T-helper 1 cell treated with Interleukin-12 subunit alpha and Interleukin-12 subunit beta and Interleukin-4 antibody, amounts not matched to agents 30 ng/mL and 1 ng/mL, for 36 hours (primary cell): ENCODE measurements around the gene ASIC1. TPM values are rescaled to one million over a fixed set of nuclear protein-coding genes. Genes with fewer than 3 reads are reported as not detected.
"Not testable (repeated sequence)": the region's sequence is repeated elsewhere in the genome, so short reads cannot be mapped to it uniquely, and the experiment has no call there.

Source experiments
- intact Hi-C: fragments of 100-400 bp; cut with micrococcal nuclease; formaldehyde crosslinking; loops from one replicate; pipeline ENCODE4 v1.15.1; 2024
- total RNA-seq: library from RNA; stranded (reverse); gene quantifications from 2 replicates; pipeline ENCODE4 v1.2.3, GENCODE V29; 2022

ASIC1 gene
- 4.6 TPM in 2 replicates for total RNA-seq

- intact Hi-C loops, result loop anchor here (1.0 to 10.0 kb wide), 7 partner anchors 13 to 282 kb away; partner anchors contain the start of genes LIMA1, RACGAP1 and SMARCD1
Observed at GRCh38 chr12:50057000-50057841, at the start of gene ASIC1. ASIC1 (plus strand) TSS chr12:50057596; CDS start chr12:50058767, 1,171 bp downstream.

- intact Hi-C loops, result no loop called here
Observed at GRCh38 chr12:50013361-50014147, 43.8 kb upstream of the ASIC1 start.

GRCh38 chr12:50014342-50014741 lies 43.1 kb upstream of the ASIC1 start:
- intact Hi-C loops, result no loop called here

DNA sequence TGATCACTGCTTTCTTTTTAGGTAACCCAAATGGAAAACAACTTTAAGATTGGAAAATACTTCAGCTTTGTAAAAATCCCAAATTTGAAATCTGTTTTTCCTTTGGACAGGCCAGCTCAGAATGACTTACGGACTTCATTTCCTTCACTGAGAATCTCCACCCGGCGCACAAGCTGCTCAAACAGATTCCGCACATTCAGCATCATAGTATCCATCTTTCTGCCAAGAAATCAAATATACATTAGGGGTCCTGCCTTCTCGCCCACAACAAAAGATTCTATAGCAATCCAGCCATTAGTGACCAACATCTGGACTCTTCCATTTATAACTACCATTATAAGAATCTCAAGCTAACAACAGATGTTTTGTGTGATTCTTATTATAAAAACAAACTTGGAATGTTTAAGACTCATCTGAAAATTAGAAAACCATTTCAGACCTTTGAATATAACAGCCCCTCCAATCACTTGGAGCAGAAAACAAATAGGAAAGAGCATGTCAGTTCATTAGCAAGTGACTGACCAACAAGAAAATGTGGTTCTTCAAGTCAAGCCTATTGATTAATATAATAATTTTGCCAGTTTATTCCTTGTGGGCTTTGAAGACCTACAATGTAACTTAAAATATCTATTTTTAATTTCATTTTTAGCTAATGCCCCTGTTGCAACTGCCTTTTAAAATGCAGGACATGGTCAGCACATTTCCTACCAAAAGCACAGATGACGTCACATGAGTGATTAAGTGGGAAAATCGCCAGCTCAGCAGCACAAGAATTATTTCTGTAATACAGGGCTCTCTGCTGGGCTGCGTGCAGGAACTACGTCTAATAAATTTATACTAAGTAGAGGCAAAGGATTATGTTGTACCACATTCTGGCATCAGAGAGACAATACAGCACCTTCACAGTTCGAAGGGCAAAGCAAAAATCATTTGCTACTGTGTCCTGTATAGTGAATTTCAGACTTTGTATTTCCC lies 40.6 kb upstream of the ASIC1 start:
- intact Hi-C loops, result no loop called here

- intact Hi-C loops, result no loop called here
Observed at GRCh38 chr12:50017641-50018040, 39.8 kb upstream of the ASIC1 start.

DNA sequence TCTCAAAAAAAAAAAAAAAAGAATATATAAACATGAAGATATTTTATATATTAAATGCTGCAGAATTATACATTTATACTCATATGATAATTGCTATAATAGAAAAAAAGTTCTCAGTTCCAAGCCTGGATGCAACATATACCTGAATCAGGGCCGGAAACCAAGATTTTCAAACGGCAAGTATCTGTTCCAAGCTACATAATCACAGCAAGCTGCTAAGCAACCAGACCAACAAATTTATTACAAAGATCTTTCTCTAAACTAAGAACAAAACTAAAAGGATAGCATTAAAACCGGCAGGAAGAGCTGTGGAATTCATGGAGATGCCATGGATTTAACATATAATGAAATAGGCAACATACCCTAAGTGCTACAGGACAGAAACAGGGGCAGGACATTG lies 39.2 kb upstream of the ASIC1 start:
- intact Hi-C loops, result no loop called here

- intact Hi-C loops, result no loop called here
Observed at GRCh38 chr12:50018968-50019367, 38.4 kb upstream of the ASIC1 start.

GRCh38 chr12:50019524-50019923 lies 37.9 kb upstream of the ASIC1 start:
- intact Hi-C loops, result no loop called here

DNA sequence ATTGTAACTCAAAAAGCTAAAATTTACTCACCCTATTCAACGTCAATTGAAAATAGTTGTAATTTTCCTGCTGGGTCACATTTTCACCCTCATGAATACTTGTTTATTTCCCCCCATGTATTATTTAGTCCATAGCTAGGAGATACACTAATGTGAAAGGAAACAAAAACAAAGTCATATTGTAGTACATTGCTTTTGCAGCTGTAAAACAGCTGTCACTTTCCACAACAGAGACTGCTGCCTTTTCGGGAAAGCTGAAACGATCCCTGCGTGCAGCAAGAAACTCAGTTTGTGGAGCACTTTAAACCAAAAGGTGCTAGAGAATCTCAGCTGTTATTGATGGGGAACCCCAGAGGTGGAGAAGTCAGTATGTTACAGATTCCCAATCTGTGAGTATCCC lies 36.4 kb upstream of the ASIC1 start:
- intact Hi-C loops, result no loop called here

GRCh38 chr12:50022903-50023302 lies 34.5 kb upstream of the ASIC1 start:
- intact Hi-C loops, result no loop called here

GRCh38 chr12:50024227-50024626 lies 33.2 kb upstream of the ASIC1 start:
- intact Hi-C loops, result loop anchor here (2.0 kb wide), 3 partner anchors 195 to 1025 kb away; partner anchors contain the start of genes LETMD1, NCKAP5L and TROAP

DNA sequence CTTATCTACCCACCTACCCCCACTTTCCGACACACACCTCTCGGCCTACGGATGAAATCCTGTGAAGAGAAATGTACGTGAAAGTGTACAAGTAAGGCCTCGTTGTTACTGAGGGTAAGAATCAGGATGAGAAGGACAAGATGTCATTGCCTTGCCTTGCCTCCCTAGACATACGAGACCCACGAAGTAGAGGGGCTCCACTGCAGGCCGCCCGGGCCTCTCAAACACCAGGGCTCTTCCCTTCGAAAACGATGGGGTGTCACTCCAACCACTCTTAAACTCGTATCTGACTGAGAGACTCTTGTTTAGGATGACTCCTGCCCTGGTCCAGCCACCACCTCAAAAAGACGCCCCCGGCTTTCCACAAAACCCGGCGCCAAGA lies 32.6 kb upstream of the ASIC1 start:
- intact Hi-C loops, result loop anchor here (1.0 to 5.0 kb wide), 16 partner anchors 15 to 1867 kb away; partner anchors contain the start of genes ASB8, BCDIN3D, CERS5 and COX14

DNA sequence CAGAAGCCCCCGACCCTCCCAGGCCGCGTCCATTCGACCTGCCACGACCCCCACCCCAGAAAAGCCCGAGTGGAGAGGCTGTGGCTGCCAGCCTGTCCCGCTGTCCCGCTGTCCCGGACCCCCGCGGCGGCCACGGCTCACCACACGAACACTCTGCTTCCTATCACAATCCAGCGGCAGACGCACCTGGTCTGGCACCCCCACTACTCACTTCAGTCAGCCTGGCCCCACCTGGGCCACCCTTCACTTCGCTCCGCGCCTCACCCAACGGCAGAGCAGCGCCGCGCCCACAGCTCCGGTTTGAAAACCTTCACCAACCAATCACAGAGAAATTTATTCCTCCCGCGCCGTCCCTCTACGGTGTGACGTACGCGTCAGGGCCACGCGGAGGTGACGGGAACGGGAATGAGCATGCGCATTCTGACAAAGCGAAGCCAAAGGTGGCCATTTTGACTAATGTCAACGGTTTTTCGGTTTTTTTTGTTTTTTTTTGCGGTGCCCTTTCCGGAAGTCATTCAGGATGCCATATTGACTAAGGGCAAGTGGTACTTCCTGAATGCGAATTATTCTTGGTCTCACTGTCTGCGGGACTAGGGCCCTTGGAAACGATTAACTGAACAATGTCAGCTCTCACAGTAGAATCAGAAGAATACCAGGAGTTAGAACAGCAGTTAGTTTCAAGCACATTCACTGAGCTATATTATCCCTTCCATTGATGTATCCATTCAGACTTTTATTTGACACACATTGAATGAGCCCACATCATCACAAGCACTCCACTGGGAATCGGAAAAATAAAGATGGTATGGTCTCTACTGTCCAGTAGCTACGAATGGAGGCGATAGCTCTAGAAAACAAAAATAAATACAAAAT lies 32.0 kb upstream of the ASIC1 start, which contains the start of gene RACGAP1:
Gene RACGAP1, minus strand, starts transcription at position 308 of the 873 bp plus-strand sequence. CDS start 8,779 bp downstream, outside the sequence.
- intact Hi-C loops, result loop anchor here (1.0 to 5.0 kb wide), 16 partner anchors 14 to 1868 kb away; partner anchors contain the start of genes ASB8, BCDIN3D, CERS5 and COX14

DNA sequence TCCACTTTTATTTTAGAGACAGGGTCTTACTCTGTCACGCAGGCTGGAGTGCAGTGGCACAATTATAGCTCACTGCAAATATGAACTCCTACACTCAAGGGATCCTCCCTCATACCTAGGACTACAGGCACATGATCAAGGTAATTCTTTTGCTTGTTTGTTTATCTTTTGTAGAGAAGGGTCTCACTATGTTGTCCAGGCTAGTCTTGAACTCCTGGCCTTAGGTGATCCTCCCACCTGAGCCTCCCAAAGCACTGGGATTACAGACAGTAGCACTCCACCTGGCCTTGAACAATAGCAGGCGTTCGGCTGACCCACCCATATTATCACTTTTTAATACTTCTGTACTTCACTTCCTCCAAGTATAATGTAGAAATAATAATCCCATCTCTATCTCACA lies 30.7 kb upstream of the ASIC1 start:
- intact Hi-C loops, result loop anchor here (5.0 kb wide), 1 partner anchor 1869 kb away; the partner anchor contains the start of gene ASB8

DNA sequence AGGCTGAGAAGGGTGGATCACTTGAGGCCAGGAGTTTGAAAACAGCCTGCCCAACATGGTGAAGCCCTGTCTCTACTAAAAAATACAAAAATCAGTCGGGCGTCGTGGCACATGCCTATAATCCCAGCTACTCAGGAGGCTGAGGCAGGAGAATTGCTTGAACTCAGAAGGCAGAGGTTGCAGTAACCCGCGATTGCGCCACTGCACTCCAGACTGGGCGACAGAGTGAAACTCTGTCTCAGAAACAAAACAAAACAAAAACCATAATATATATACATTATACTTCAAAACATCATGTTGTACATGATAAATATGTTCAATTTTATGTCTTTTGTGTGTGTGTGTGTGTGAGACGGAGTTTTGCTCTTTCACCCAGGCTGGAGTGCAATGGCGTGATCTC lies 26.9 kb upstream of the ASIC1 start:
- intact Hi-C loops, result not testable (repeated sequence)

DNA sequence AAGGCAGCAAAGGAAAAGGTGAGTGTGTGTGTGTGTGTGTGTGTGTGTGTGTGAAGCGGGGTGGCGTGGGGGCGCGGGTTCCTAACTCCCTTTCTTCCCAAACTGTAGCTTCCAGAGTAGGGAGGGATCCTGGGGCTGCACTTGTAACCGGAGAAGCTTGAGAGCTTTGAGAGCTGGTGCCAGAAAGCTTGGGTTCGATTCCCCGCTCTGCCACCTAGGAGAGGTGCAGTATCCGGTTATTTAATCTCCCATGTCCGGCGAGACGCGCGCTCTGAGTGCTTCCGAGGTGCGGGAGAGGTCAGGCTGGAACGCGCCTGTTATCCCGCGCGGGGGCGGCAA lies 24.9 kb upstream of the ASIC1 start:
- intact Hi-C loops, result no loop called here

- intact Hi-C loops, result no loop called here
Observed at GRCh38 chr12:50032854-50033581, 24.4 kb upstream of the ASIC1 start.

DNA sequence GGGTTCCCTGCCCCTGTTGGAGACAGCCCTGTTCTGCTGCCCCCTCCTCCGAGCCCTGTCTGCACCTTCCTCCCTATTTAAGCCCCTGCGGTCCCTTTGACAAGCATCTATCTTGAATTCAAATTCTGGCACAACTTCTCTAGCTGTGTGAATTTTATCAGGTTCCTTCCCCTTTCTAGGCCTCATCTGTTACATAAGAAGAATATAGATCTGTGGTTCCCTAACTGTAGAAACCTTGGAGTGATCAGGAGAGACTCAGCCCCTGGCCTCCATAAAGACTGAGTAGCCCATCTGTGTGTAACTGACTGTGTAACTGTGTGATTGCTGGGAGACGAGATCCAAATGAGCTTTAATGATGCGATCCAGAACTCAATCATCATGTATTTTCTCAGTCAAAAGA lies 19.1 kb upstream of the ASIC1 start:
- intact Hi-C loops, result no loop called here
